IMR-90 (cell line): ENCODE measurements around the gene AHNAK.

ENCODE experiments used
- BHLHE40 ChIP-seq: fragments of 150-350 bp; IDR thresholded peaks from 2 replicates; pipeline ENCODE4 v1.6.1; 2016; ENCODE audit warnings: mild to moderate bottlenecking, low read depth, low read length
- MAFK ChIP-seq: IDR thresholded peaks from 2 replicates; pipeline ENCODE4 v1.6.1; 2012; ENCODE audit warnings: low read depth, low read length, improper control_type of control experiment
- MXI1 ChIP-seq: IDR thresholded peaks from 2 replicates; pipeline ENCODE4 v1.6.1; 2012; ENCODE audit warnings: low read depth, mild to moderate bottlenecking, low read length, moderate library complexity, borderline replicate concordance
- POLR2A ChIP-seq: IDR thresholded peaks from 2 replicates; pipeline ENCODE4 v1.6.1; 2012; ENCODE audit warnings: mild to moderate bottlenecking, low read depth, low read length
- RCOR1 ChIP-seq: IDR thresholded peaks from 2 replicates; pipeline ENCODE4 v1.6.1; 2012; ENCODE audit warnings: mild to moderate bottlenecking, low read length, improper control_type of control experiment; ENCODE audit not compliant: insufficient replicate concordance
- RFX5 ChIP-seq: IDR thresholded peaks from 2 replicates; pipeline ENCODE4 v1.8.0; 2012; ENCODE audit warnings: low read depth, mild to moderate bottlenecking, low read length, moderate library complexity
- SMC3 ChIP-seq: fragments of 150-350 bp; IDR thresholded peaks from 2 replicates; pipeline ENCODE4 v1.6.1; 2016; ENCODE audit warnings: low read depth, mild to moderate bottlenecking, antibody characterized with exemption, low read length, moderate library complexity
- TF ChIP-seq, protein P1 (sequence below): conservative IDR thresholded peaks from 2 replicates; pipeline ENCODE4 v1.5.1; 2012; ENCODE audit warnings: mild to moderate bottlenecking, low read depth, low read length, improper control_type of control experiment

DNA sequence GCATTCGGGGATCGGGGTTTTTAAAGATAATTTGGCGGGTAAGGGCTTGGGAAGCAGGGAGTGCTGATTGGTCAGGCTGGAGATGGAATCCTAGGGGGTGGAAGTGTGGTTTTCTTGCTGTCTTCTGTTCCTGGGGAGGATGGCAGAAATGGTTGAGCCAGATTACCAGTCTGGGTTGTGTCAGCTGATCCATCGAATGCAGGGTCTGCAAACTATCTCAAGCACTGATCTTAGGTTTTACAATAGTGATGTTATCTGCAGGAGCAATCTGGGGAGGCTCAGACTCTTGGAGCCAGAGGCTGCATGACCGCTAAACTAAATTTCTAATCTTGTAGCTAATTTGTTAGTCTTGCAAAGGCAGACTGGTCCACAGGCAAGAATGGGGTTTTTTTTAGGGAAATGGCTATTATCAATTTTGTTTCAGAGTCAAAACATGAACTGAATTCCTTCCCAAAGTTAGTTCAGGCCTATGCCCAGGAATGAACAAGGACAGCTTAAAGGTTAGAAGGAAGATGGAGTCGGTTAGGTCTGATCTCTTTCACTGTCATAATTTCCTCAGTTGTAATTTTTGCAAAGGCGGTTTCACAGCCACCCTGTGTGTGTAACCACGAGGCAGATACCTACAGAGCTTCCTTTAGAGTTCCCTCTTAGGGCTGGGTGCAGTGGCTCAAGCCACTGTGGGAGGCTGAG, 117.6 kb downstream of the AHNAK start:
- TF ChIP-seq SMC3 (no peak), MXI1 (no peak), RFX5 (no peak), RCOR1 (no peak), POLR2A (no peak), BHLHE40 (no peak), MAFK (no peak)
- TF ChIP-seq, protein P1, sequence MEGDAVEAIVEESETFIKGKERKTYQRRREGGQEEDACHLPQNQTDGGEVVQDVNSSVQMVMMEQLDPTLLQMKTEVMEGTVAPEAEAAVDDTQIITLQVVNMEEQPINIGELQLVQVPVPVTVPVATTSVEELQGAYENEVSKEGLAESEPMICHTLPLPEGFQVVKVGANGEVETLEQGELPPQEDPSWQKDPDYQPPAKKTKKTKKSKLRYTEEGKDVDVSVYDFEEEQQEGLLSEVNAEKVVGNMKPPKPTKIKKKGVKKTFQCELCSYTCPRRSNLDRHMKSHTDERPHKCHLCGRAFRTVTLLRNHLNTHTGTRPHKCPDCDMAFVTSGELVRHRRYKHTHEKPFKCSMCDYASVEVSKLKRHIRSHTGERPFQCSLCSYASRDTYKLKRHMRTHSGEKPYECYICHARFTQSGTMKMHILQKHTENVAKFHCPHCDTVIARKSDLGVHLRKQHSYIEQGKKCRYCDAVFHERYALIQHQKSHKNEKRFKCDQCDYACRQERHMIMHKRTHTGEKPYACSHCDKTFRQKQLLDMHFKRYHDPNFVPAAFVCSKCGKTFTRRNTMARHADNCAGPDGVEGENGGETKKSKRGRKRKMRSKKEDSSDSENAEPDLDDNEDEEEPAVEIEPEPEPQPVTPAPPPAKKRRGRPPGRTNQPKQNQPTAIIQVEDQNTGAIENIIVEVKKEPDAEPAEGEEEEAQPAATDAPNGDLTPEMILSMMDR = no peak
